ENCODE measurements around the gene ELMO1. TPM values are rescaled to one million over a fixed set of nuclear protein-coding genes. Genes with fewer than 3 reads are reported as not detected.

The ELMO1 gene
- total and polyA plus RNA-seq, 2 experiments from 2014 or later = 6.5 to 24.9 TPM

DNA sequence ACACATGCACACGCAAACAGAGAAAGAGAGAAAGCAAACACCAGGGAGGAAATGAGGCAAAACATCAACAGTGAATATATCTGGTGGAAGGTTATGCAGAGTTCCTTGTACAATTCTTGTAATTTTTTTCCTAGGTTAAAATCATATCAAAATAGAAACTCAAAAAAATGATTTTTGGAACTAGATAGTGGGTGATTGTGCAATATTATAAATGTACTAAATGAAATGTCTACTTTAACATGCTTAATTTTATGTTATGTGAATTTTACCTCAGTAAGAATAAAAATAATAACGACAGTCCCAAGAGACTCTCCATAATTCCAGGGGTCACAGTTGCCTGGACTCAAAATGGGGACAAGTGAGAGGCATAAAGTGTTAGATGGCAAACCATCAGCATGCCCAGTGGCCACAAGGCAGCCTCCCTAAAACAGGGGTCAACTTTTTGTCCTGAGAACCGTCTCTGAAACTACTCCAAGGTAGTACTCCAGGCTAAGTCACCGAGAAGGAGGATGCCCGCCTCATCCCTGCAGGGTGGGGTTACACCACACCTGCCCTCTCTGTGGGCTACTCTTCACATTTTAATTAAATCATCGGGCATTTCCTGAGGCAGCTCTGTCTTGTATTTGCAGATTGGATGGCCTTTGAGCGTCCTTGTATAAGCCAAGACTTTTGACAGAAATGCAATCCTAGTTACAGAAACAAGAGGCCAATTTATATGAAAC is 267.7 kb downstream of the ELMO1 start (continued):
- TF ChIP-seq JUNB (IDR thresholded peaks at IDR 0.05; ENCODE audit: unreplicated experiment) = no peak
- TF ChIP-seq CREB1 (CRISPR knock-in tag; IDR thresholded peaks at IDR 0.05; ENCODE audit: low read depth) = no peak
- TF ChIP-seq EZH2phosphoT487 (IDR thresholded peaks at IDR 0.05; ENCODE audit: unreplicated experiment) = no peak
- TF ChIP-seq, protein P1, sequence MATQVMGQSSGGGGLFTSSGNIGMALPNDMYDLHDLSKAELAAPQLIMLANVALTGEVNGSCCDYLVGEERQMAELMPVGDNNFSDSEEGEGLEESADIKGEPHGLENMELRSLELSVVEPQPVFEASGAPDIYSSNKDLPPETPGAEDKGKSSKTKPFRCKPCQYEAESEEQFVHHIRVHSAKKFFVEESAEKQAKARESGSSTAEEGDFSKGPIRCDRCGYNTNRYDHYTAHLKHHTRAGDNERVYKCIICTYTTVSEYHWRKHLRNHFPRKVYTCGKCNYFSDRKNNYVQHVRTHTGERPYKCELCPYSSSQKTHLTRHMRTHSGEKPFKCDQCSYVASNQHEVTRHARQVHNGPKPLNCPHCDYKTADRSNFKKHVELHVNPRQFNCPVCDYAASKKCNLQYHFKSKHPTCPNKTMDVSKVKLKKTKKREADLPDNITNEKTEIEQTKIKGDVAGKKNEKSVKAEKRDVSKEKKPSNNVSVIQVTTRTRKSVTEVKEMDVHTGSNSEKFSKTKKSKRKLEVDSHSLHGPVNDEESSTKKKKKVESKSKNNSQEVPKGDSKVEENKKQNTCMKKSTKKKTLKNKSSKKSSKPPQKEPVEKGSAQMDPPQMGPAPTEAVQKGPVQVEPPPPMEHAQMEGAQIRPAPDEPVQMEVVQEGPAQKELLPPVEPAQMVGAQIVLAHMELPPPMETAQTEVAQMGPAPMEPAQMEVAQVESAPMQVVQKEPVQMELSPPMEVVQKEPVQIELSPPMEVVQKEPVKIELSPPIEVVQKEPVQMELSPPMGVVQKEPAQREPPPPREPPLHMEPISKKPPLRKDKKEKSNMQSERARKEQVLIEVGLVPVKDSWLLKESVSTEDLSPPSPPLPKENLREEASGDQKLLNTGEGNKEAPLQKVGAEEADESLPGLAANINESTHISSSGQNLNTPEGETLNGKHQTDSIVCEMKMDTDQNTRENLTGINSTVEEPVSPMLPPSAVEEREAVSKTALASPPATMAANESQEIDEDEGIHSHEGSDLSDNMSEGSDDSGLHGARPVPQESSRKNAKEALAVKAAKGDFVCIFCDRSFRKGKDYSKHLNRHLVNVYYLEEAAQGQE (IDR thresholded peaks at IDR 0.05; ENCODE audit: unreplicated experiment) = no peak
- no peak for TF ChIP-seq STAT1 (IDR thresholded peaks at IDR 0.05; ENCODE audit: unreplicated experiment)

DNA sequence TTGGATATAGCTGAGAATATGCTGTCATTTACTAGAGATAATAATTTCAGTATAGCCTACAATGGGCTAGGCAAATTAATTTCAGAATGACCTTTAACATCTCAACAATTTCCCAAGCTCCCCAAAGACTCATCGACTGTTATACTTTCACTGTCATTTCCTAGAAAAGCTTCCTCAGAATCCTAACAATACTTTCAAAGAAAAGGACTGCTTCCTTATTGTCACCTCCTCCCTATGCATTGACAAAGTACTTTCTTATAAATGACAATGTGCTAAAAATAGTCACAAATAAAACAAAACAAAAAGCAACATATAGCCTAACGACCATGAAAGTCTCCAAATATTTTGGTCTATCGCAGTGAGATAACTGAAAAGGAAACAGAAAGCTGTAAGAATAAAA is 272.6 kb downstream of the ELMO1 start:
- peaks cover 17% of the 10 kb centered on the region for H3K4me1 Mint-ChIP-seq
- H4K20me1 ChIP-seq (replicated peaks; ENCODE audit: insufficient read depth) = no peaks in the 10 kb centered on the region
- H3K27me3 Mint-ChIP-seq (ENCODE audit: insufficient read depth, low read depth, poor library complexity) = no peaks in the 10 kb centered on the region
- no peak overlapping the region for H2AFZ ChIP-seq
- no peaks in the 10 kb centered on the region for H3F3A ChIP-seq (replicated peaks; ENCODE audit: low read depth)
- no peak overlapping the region for H3K4me3 Mint-ChIP-seq
- H3K27ac ChIP-seq (ENCODE audit: low read depth) = no peak overlapping the region
- DNase-seq (ENCODE audit: low spot score) = no peak
- no peaks in the 10 kb centered on the region for H3K36me3 ChIP-seq (ENCODE audit: insufficient read depth)
- H3K79me2 ChIP-seq (replicated peaks; ENCODE audit: insufficient read depth) = no peaks in the 10 kb centered on the region
- no peak overlapping the region for H3K4me3 ChIP-seq
- H3K9me3 Mint-ChIP-seq = no peaks in the 10 kb centered on the region
- peaks cover 6% of the 10 kb centered on the region; the same call in 2 of the 3 replicates for H3K36me3 Mint-ChIP-seq (ENCODE audit: low read depth)
- no peak overlapping the region for H3K4me2 ChIP-seq
- no peaks in the 10 kb centered on the region for H3K9me2 ChIP-seq (ENCODE audit: insufficient read depth)
- H3K27ac Mint-ChIP-seq = no peak overlapping the region
- H3K27me3 ChIP-seq (ENCODE audit: insufficient read depth) = no peaks in the 10 kb centered on the region
- H3K4me1 ChIP-seq (ENCODE audit: insufficient read depth) = 0 out of 2 replicates have a peak, but pooled peaks cover 2% of the 10 kb centered on the region
- no peak for ATAC-seq
- TF ChIP-seq NANOG (IDR thresholded peaks at IDR 0.05; ENCODE audit: borderline replicate concordance) = no peak
- TF ChIP-seq, protein P2, sequence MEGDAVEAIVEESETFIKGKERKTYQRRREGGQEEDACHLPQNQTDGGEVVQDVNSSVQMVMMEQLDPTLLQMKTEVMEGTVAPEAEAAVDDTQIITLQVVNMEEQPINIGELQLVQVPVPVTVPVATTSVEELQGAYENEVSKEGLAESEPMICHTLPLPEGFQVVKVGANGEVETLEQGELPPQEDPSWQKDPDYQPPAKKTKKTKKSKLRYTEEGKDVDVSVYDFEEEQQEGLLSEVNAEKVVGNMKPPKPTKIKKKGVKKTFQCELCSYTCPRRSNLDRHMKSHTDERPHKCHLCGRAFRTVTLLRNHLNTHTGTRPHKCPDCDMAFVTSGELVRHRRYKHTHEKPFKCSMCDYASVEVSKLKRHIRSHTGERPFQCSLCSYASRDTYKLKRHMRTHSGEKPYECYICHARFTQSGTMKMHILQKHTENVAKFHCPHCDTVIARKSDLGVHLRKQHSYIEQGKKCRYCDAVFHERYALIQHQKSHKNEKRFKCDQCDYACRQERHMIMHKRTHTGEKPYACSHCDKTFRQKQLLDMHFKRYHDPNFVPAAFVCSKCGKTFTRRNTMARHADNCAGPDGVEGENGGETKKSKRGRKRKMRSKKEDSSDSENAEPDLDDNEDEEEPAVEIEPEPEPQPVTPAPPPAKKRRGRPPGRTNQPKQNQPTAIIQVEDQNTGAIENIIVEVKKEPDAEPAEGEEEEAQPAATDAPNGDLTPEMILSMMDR (conservative IDR thresholded peaks at IDR 0.05; ENCODE audit: low read depth in 2 of 2) = no peak
- no peak for TF ChIP-seq STAT1 (IDR thresholded peaks at IDR 0.05; ENCODE audit: unreplicated experiment)
- TF ChIP-seq ZNF462 (CRISPR knock-in tag; IDR thresholded peaks at IDR 0.05) = no peak
- TF ChIP-seq EZH2phosphoT487 (IDR thresholded peaks at IDR 0.05; ENCODE audit: unreplicated experiment) = no peak
- TF ChIP-seq CREB1 (CRISPR knock-in tag; IDR thresholded peaks at IDR 0.05; ENCODE audit: low read depth) = no peak
- no peak for TF ChIP-seq ZNF331 (CRISPR knock-in tag; IDR thresholded peaks at IDR 0.05; ENCODE audit: low read depth)

All from GM23338 (cell line).